ENCODE measurements around the gene MTOR. TPM values are rescaled to one million over a fixed set of nuclear protein-coding genes. Genes with fewer than 3 reads are reported as not detected.

Gene MTOR
- total and polyA plus RNA-seq, 2 donors (not counting 1 experiment from before 2014, with no cell fraction given): 30.7 to 50.7 TPM

DNA sequence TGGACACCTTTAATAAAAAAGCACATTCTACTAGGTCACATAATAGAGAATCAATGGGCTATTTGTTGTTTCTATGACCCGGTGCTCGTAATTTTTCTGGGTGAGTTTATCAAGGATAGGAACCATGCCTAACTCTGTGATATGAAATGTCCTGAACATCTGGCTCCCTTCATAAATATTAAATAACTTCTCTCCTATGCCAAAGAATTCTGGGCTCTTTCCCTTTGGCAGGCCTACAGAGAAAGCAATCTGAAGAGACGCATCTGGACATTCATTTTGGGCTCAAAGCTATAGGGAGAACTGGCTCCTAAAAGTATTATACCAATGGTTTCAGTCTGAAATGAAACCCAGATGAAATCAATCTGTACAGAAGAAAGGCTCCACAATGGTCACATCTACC, 112.0 kb downstream of the MTOR start:
- Mint-ChIP-seq H3K27me3 (no peaks in the 10 kb centered on the region), H3K4me3 (no peak overlapping the region), H3K4me1 (no peaks in the 10 kb centered on the region), H3K27ac (no peak overlapping the region), H3K9me3 (ENCODE audit: insufficient read depth) (no peaks in the 10 kb centered on the region)
- Histone ChIP-seq H3K79me2 (ENCODE audit: control insufficient read depth, insufficient read depth, low read length) (no peaks in the 10 kb centered on the region), H3K4me1 (ENCODE audit: control insufficient read depth in 2 of 2, insufficient read depth in 2 of 2, low read length in 2 of 2) (no peaks in the 10 kb centered on the region), H3K36me3 (replicated peaks in 1 of 2; ENCODE audit: control extremely low read depth in 1 of 2, control insufficient read depth in 1 of 2, extremely low read depth in 1 of 2, insufficient read depth in 2 of 2, low read length in 1 of 2) (peaks cover 0 to 81% of the 10 kb centered on the region in 2 experiments), H3K9me3 (ENCODE audit: control extremely low read depth in 1 of 3, control insufficient read depth in 2 of 3, insufficient read depth in 1 of 3, low read length in 2 of 3) (no peaks in the 10 kb centered on the region), H4K20me1 (ENCODE audit: control insufficient read depth, insufficient read depth, low read length, poor library complexity, severe bottlenecking) (no peaks in the 10 kb centered on the region), H2AFZ (ENCODE audit: insufficient read depth, low read depth, low read length, poor library complexity, severe bottlenecking) (no peak overlapping the region), H3K4me3 (ENCODE audit: control extremely low read depth in 1 of 5, extremely low read depth in 1 of 5, insufficient read depth in 1 of 5, low read depth in 2 of 5, low read length in 4 of 5) (no peak overlapping the region), H3K27me3 (replicated peaks in 1 of 4; ENCODE audit: control extremely low read depth in 1 of 4, control insufficient read depth in 3 of 4, insufficient read depth in 4 of 4, low read length in 3 of 4) (no peaks in the 10 kb centered on the region), H3K27ac (ENCODE audit: low read length in 2 of 2) (no peak overlapping the region), H3K9ac (ENCODE audit: low read length) (no peak overlapping the region), H3K4me2 (replicated peaks; ENCODE audit: low read depth, low read length, poor library complexity, severe bottlenecking) (no peak overlapping the region)
- intact Hi-C loops (cut with micrococcal nuclease): no loop called here
- WGBS (ENCODE audit: insufficient coverage): no CpG with 5 or more reads among the region's 3 CpGs
- ATAC-seq (ENCODE audit: low read depth): no peak
- TF ChIP-seq, protein P1, sequence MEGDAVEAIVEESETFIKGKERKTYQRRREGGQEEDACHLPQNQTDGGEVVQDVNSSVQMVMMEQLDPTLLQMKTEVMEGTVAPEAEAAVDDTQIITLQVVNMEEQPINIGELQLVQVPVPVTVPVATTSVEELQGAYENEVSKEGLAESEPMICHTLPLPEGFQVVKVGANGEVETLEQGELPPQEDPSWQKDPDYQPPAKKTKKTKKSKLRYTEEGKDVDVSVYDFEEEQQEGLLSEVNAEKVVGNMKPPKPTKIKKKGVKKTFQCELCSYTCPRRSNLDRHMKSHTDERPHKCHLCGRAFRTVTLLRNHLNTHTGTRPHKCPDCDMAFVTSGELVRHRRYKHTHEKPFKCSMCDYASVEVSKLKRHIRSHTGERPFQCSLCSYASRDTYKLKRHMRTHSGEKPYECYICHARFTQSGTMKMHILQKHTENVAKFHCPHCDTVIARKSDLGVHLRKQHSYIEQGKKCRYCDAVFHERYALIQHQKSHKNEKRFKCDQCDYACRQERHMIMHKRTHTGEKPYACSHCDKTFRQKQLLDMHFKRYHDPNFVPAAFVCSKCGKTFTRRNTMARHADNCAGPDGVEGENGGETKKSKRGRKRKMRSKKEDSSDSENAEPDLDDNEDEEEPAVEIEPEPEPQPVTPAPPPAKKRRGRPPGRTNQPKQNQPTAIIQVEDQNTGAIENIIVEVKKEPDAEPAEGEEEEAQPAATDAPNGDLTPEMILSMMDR (IDR thresholded peaks at IDR 0.05): no peak
- no peak for TF ChIP-seq EZH2 (IDR thresholded peaks at IDR 0.05; ENCODE audit: borderline replicate concordance, insufficient read depth, low read depth, low read length, poor library complexity, severe bottlenecking)
- CTCF ChIA-PET: no interaction called here
- POLR2A ChIA-PET: no interaction called here
- no peak for DNase-seq

DNA sequence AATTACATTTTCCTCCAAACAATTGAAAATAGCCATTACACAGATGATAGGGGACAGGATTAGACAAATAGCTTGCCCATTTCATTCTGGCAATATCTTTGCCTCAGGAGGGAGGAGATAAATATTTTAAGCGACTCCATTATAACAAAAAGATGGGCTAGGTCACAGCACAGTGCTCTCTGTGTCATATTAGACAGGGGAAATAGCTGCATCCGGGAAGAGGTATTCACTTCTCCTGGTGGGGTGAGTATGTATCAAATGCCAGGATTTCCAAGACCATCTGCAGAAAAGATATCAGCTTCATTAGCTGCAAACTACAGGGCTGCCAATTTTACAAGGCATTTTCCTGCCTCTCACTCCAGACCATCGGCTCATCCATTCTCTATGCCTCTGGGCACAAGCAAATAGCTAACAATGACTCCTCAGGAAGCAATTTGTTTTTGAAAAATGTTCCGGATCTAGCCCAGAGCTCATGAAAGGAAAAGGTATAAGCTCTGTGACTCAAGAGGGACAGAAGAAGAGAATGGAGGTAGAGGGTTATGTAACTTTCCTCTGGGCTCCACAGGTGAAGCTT, 115.1 kb downstream of the MTOR start:
- no peak overlapping the region for H2AFZ ChIP-seq (ENCODE audit: insufficient read depth, low read depth, low read length, poor library complexity, severe bottlenecking)
- no CpG with 5 or more reads among the region's 4 CpGs for WGBS (ENCODE audit: insufficient coverage)
- no peaks in the 10 kb centered on the region for H3K27me3 ChIP-seq (replicated peaks in 1 of 4; ENCODE audit: control extremely low read depth in 1 of 4, control insufficient read depth in 3 of 4, insufficient read depth in 4 of 4, low read length in 3 of 4)
- intact Hi-C loops (cut with micrococcal nuclease): no loop called here
- H3K4me3 ChIP-seq (ENCODE audit: control extremely low read depth in 1 of 5, extremely low read depth in 1 of 5, insufficient read depth in 1 of 5, low read depth in 2 of 5, low read length in 4 of 5): no peak overlapping the region
- DNase-seq (no peak), ATAC-seq (ENCODE audit: low read depth) (no peak)
- ChIA-PET POLR2A (no interaction called here), CTCF (interaction anchor here (1.4 kb wide), 1 partner anchor 109 kb away, joined by 4 read pairs; no protein-coding TSS in a partner anchor)
- H3K27me3 Mint-ChIP-seq: no peaks in the 10 kb centered on the region
- H3K9me3 Mint-ChIP-seq (ENCODE audit: insufficient read depth): no peaks in the 10 kb centered on the region
- no peak overlapping the region for H3K27ac Mint-ChIP-seq
- no peaks in the 10 kb centered on the region for H4K20me1 ChIP-seq (ENCODE audit: control insufficient read depth, insufficient read depth, low read length, poor library complexity, severe bottlenecking)
- TF ChIP-seq EZH2 (IDR thresholded peaks at IDR 0.05; ENCODE audit: borderline replicate concordance, insufficient read depth, low read depth, low read length, poor library complexity, severe bottlenecking): no peak
- H3K9ac ChIP-seq (ENCODE audit: low read length): no peak overlapping the region
- peaks cover 0 to 87% of the 10 kb centered on the region in 2 experiments for H3K36me3 ChIP-seq (replicated peaks in 1 of 2; ENCODE audit: control extremely low read depth in 1 of 2, control insufficient read depth in 1 of 2, extremely low read depth in 1 of 2, insufficient read depth in 2 of 2, low read length in 1 of 2)
- H3K4me2 ChIP-seq (replicated peaks; ENCODE audit: low read depth, low read length, poor library complexity, severe bottlenecking): no peak overlapping the region
- H3K4me1 ChIP-seq (ENCODE audit: control insufficient read depth in 2 of 2, insufficient read depth in 2 of 2, low read length in 2 of 2): no peaks in the 10 kb centered on the region
- no peak overlapping the region for H3K4me3 Mint-ChIP-seq
- no peaks in the 10 kb centered on the region for H3K79me2 ChIP-seq (ENCODE audit: control insufficient read depth, insufficient read depth, low read length)
- no peaks in the 10 kb centered on the region for H3K9me3 ChIP-seq (ENCODE audit: control extremely low read depth in 1 of 3, control insufficient read depth in 2 of 3, insufficient read depth in 1 of 3, low read length in 2 of 3)
- no peak overlapping the region for H3K27ac ChIP-seq (ENCODE audit: low read length in 2 of 2)
- H3K4me1 Mint-ChIP-seq: no peaks in the 10 kb centered on the region
